ENCODE measurements around the gene HEATR9. TPM values are rescaled to one million over a fixed set of nuclear protein-coding genes. Genes with fewer than 3 reads are reported as not detected.

HEATR9 gene
- total RNA-seq, 1 experiment from 2014 or later, result not detected

DNA sequence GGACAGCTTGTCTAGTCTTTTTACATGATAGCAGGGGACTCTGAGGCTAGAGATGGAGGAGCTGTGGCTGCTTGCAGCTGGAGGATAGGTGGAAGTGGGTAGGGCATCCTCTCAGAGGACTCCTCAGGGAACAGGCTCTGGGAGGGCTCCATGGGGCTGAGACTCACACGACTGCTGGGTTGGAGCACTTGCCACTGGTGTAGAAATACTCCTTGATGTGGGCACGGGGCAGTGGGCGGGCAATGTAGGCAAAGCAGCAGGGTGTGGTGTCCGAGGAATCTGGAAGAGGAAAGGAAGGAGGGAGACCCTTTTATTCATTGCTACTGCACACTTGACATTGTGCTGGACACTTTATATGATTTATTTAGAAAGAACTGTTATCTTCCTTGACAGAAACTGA, 9.7 kb upstream of the HEATR9 start:
- TF ChIP-seq CEBPB (IDR thresholded peaks at IDR 0.05; ENCODE audit: low read depth) (no peak), SIN3A (IDR thresholded peaks at IDR 0.05; ENCODE audit: low read depth) (no peak), ZNF274 (IDR thresholded peaks at IDR 0.05; ENCODE audit: low read depth, low read length) (no peak), RAD21 (IDR thresholded peaks at IDR 0.05; ENCODE audit: low read depth) (no peak), FOSL1 (IDR thresholded peaks at IDR 0.05; ENCODE audit: low read depth) (no peak), POLR2AphosphoS5 (IDR thresholded peaks at IDR 0.05; ENCODE audit: low read depth, low read length) (no peak), EZH2phosphoT487 (IDR thresholded peaks at IDR 0.05; ENCODE audit: borderline replicate concordance) (no peak), ZFX (IDR thresholded peaks at IDR 0.05) (no peak), JUND (IDR thresholded peaks at IDR 0.05) (no peak), EZH2 (IDR thresholded peaks at IDR 0.05) (no peak), YY1 (IDR thresholded peaks at IDR 0.05; ENCODE audit: extremely low read depth, insufficient replicate concordance, low read depth, low read length) (no peak), EGR1 (IDR thresholded peaks at IDR 0.05; ENCODE audit: low read depth) (no peak), POLR2A (IDR thresholded peaks at IDR 0.05; ENCODE audit: borderline replicate concordance, extremely low read depth, insufficient read depth, insufficient read length) (no peak), SRF (IDR thresholded peaks at IDR 0.05; ENCODE audit: low read depth) (no peak), TCF7L2 (IDR thresholded peaks at IDR 0.05; ENCODE audit: borderline replicate concordance, extremely low read depth, insufficient read depth, insufficient read length) (no peak)
- TF ChIP-seq, protein P1, sequence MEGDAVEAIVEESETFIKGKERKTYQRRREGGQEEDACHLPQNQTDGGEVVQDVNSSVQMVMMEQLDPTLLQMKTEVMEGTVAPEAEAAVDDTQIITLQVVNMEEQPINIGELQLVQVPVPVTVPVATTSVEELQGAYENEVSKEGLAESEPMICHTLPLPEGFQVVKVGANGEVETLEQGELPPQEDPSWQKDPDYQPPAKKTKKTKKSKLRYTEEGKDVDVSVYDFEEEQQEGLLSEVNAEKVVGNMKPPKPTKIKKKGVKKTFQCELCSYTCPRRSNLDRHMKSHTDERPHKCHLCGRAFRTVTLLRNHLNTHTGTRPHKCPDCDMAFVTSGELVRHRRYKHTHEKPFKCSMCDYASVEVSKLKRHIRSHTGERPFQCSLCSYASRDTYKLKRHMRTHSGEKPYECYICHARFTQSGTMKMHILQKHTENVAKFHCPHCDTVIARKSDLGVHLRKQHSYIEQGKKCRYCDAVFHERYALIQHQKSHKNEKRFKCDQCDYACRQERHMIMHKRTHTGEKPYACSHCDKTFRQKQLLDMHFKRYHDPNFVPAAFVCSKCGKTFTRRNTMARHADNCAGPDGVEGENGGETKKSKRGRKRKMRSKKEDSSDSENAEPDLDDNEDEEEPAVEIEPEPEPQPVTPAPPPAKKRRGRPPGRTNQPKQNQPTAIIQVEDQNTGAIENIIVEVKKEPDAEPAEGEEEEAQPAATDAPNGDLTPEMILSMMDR (IDR thresholded peaks at IDR 0.05 in 2 of 3, conservative IDR thresholded peaks at IDR 0.05 in 1 of 3; ENCODE audit: borderline replicate concordance in 1 of 3, insufficient read depth in 1 of 3, low read depth in 2 of 3, low read length in 2 of 3), result no peak
- TF ChIP-seq, protein P2, sequence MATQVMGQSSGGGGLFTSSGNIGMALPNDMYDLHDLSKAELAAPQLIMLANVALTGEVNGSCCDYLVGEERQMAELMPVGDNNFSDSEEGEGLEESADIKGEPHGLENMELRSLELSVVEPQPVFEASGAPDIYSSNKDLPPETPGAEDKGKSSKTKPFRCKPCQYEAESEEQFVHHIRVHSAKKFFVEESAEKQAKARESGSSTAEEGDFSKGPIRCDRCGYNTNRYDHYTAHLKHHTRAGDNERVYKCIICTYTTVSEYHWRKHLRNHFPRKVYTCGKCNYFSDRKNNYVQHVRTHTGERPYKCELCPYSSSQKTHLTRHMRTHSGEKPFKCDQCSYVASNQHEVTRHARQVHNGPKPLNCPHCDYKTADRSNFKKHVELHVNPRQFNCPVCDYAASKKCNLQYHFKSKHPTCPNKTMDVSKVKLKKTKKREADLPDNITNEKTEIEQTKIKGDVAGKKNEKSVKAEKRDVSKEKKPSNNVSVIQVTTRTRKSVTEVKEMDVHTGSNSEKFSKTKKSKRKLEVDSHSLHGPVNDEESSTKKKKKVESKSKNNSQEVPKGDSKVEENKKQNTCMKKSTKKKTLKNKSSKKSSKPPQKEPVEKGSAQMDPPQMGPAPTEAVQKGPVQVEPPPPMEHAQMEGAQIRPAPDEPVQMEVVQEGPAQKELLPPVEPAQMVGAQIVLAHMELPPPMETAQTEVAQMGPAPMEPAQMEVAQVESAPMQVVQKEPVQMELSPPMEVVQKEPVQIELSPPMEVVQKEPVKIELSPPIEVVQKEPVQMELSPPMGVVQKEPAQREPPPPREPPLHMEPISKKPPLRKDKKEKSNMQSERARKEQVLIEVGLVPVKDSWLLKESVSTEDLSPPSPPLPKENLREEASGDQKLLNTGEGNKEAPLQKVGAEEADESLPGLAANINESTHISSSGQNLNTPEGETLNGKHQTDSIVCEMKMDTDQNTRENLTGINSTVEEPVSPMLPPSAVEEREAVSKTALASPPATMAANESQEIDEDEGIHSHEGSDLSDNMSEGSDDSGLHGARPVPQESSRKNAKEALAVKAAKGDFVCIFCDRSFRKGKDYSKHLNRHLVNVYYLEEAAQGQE (IDR thresholded peaks at IDR 0.05; ENCODE audit: low read depth), result no peak
- TF ChIP-seq, protein P3, sequence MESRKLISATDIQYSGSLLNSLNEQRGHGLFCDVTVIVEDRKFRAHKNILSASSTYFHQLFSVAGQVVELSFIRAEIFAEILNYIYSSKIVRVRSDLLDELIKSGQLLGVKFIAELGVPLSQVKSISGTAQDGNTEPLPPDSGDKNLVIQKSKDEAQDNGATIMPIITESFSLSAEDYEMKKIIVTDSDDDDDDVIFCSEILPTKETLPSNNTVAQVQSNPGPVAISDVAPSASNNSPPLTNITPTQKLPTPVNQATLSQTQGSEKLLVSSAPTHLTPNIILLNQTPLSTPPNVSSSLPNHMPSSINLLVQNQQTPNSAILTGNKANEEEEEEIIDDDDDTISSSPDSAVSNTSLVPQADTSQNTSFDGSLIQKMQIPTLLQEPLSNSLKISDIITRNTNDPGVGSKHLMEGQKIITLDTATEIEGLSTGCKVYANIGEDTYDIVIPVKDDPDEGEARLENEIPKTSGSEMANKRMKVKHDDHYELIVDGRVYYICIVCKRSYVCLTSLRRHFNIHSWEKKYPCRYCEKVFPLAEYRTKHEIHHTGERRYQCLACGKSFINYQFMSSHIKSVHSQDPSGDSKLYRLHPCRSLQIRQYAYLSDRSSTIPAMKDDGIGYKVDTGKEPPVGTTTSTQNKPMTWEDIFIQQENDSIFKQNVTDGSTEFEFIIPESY (IDR thresholded peaks at IDR 0.05; ENCODE audit: extremely low read depth, insufficient replicate concordance, low read length), result no peak
- TF ChIP-seq, protein P4, sequence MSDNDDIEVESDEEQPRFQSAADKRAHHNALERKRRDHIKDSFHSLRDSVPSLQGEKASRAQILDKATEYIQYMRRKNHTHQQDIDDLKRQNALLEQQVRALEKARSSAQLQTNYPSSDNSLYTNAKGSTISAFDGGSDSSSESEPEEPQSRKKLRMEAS (IDR thresholded peaks at IDR 0.05), result no peak
- TF ChIP-seq, protein P5, sequence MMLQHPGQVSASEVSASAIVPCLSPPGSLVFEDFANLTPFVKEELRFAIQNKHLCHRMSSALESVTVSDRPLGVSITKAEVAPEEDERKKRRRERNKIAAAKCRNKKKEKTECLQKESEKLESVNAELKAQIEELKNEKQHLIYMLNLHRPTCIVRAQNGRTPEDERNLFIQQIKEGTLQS (IDR thresholded peaks at IDR 0.05), result no peak
- DNase-seq (ENCODE audit: low read depth, low spot score) (no peak), ATAC-seq (no peak)
- Histone ChIP-seq H3K4me2 (ENCODE audit: low read length) (no peak overlapping the region), H2AFZ (ENCODE audit: low read depth, low read length, poor library complexity, severe bottlenecking) (no peak overlapping the region), H3K36me3 (ENCODE audit: control insufficient read depth in 1 of 2, insufficient read depth in 2 of 2, low read length in 2 of 2) (no peaks in the 10 kb centered on the region), H4K20me1 (ENCODE audit: insufficient read depth) (no peaks in the 10 kb centered on the region), H3K4me3 (replicated peaks in 1 of 2; ENCODE audit: low read depth in 1 of 2, low read length in 2 of 2) (no peak overlapping the region), H3K9me3 (ENCODE audit: control insufficient read depth in 1 of 2, insufficient read depth in 1 of 2, low read depth in 1 of 2, low read length in 2 of 2) (no peaks in the 10 kb centered on the region), H3K27ac (ENCODE audit: low read depth, low read length) (no peak overlapping the region), H3K9ac (ENCODE audit: low read length) (no peak overlapping the region), H3K27me3 (ENCODE audit: insufficient read depth, low read length) (no peaks in the 10 kb centered on the region), H3K79me2 (ENCODE audit: insufficient read depth, low read length) (no peaks in the 10 kb centered on the region), H3K9me2 (ENCODE audit: insufficient read depth) (no peaks in the 10 kb centered on the region), H3K4me1 (ENCODE audit: control insufficient read depth in 1 of 2, insufficient read depth in 2 of 2, low read length in 2 of 2) (no peaks in the 10 kb centered on the region)
- BruUV-seq (replicated peaks), result no TSS peak
- ChIA-PET CTCF (no interaction called here), RAD21 (ENCODE audit: low non-redundant PET in 1 of 2, low total read pairs in 2 of 2, uncharacterized antibody in 2 of 2, unreplicated experiment in 2 of 2) (no interaction called here), POLR2A (no interaction called here)
- intact Hi-C loops (cut with micrococcal nuclease), result no loop called here
